Measurements from ENCODE around the gene INSYN2B. TPM values are rescaled to one million over a fixed set of nuclear protein-coding genes. Genes with fewer than 3 reads are reported as not detected.
"Not testable (repeated sequence)": the region's sequence is repeated elsewhere in the genome, so short reads cannot be mapped to it uniquely, and the experiment has no call there.

The INSYN2B gene
- polyA plus RNA-seq, 1 donor (not counting 4 experiments of a cell fraction or from before 2014, with no cell fraction given), result 0.16 TPM

- no peak for TF ChIP-seq EZH2 (IDR thresholded peaks at IDR 0.05; ENCODE audit: low read length)
- TF ChIP-seq, protein P1, sequence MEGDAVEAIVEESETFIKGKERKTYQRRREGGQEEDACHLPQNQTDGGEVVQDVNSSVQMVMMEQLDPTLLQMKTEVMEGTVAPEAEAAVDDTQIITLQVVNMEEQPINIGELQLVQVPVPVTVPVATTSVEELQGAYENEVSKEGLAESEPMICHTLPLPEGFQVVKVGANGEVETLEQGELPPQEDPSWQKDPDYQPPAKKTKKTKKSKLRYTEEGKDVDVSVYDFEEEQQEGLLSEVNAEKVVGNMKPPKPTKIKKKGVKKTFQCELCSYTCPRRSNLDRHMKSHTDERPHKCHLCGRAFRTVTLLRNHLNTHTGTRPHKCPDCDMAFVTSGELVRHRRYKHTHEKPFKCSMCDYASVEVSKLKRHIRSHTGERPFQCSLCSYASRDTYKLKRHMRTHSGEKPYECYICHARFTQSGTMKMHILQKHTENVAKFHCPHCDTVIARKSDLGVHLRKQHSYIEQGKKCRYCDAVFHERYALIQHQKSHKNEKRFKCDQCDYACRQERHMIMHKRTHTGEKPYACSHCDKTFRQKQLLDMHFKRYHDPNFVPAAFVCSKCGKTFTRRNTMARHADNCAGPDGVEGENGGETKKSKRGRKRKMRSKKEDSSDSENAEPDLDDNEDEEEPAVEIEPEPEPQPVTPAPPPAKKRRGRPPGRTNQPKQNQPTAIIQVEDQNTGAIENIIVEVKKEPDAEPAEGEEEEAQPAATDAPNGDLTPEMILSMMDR (optimal IDR thresholded peaks at IDR 0.05 in 1 of 3, IDR thresholded peaks at IDR 0.05 in 1 of 3, conservative IDR thresholded peaks at IDR 0.05 in 1 of 3; ENCODE audit: extremely low read depth in 1 of 3, insufficient read depth in 2 of 3, low read length in 3 of 3), result no peak
- no peak for DNase-seq (ENCODE audit: low read depth, low spot score)
- no peaks in the 10 kb centered on the region for H3K36me3 ChIP-seq (ENCODE audit: control insufficient read depth in 2 of 2, extremely low read depth in 1 of 2, insufficient read depth in 2 of 2, low read length in 2 of 2)
- no peaks in the 10 kb centered on the region for H3K4me1 ChIP-seq (ENCODE audit: control insufficient read depth, extremely low read depth, insufficient read depth, low read length)
- H2AFZ ChIP-seq (ENCODE audit: control insufficient read depth, low read length), result no peak overlapping the region
- H3K27ac ChIP-seq (ENCODE audit: control insufficient read depth, insufficient read depth, low read length), result no peak overlapping the region
- no peaks in the 10 kb centered on the region for H3K79me2 ChIP-seq (ENCODE audit: control insufficient read depth, insufficient read depth, low read length)
- H3K9me1 ChIP-seq (ENCODE audit: control insufficient read depth, extremely low read depth, insufficient read depth, low read length), result no peaks in the 10 kb centered on the region
- H3K4me3 ChIP-seq (ENCODE audit: control insufficient read depth in 2 of 3, extremely low read depth in 1 of 3, insufficient read depth in 2 of 3, low read depth in 1 of 3, low read length in 3 of 3), result no peak overlapping the region
- FAIRE-seq, result no peak
- no peak overlapping the region for H3K4me2 ChIP-seq (ENCODE audit: control insufficient read depth, extremely low read depth, insufficient read depth, low read depth, low read length)
- H4K20me1 ChIP-seq (ENCODE audit: control insufficient read depth, extremely low read depth, insufficient read depth, low read length), result no peaks in the 10 kb centered on the region
- H3K27me3 ChIP-seq (ENCODE audit: control insufficient read depth, extremely low read depth, insufficient read depth, low read length), result no peaks in the 10 kb centered on the region
- H3K9ac ChIP-seq (ENCODE audit: control insufficient read depth, extremely low read depth, insufficient read depth, low read length), result no peak overlapping the region
- H3K9me3 ChIP-seq (ENCODE audit: control insufficient read depth, low read depth, low read length), result no peaks in the 10 kb centered on the region
- dilution Hi-C loops (cut with MboI; ENCODE audit: extremely low pct_ligation_motif_present, low sequenced_read_pairs), result no loop called here
These were observed 142.6 kb downstream of the INSYN2B start for GRCh38 chr5:169837686-169838085.

- no peaks in the 10 kb centered on the region for H3K79me2 ChIP-seq (ENCODE audit: control insufficient read depth, insufficient read depth, low read length)
- dilution Hi-C loops (cut with MboI; ENCODE audit: extremely low pct_ligation_motif_present, low sequenced_read_pairs), result no loop called here
- H2AFZ ChIP-seq (ENCODE audit: control insufficient read depth, low read length), result no peak overlapping the region
- H3K9me1 ChIP-seq (ENCODE audit: control insufficient read depth, extremely low read depth, insufficient read depth, low read length), result no peaks in the 10 kb centered on the region
- no peak overlapping the region for H3K4me2 ChIP-seq (ENCODE audit: control insufficient read depth, extremely low read depth, insufficient read depth, low read depth, low read length)
- no peaks in the 10 kb centered on the region for H3K9me3 ChIP-seq (ENCODE audit: control insufficient read depth, low read depth, low read length)
- no peak for FAIRE-seq
- no peak for TF ChIP-seq EZH2 (IDR thresholded peaks at IDR 0.05; ENCODE audit: low read length)
- TF ChIP-seq, protein P1 (optimal IDR thresholded peaks at IDR 0.05 in 1 of 3, IDR thresholded peaks at IDR 0.05 in 1 of 3, conservative IDR thresholded peaks at IDR 0.05 in 1 of 3; ENCODE audit: extremely low read depth in 1 of 3, insufficient read depth in 2 of 3, low read length in 3 of 3), result no peak
- no peaks in the 10 kb centered on the region for H3K36me3 ChIP-seq (ENCODE audit: control insufficient read depth in 2 of 2, extremely low read depth in 1 of 2, insufficient read depth in 2 of 2, low read length in 2 of 2)
- no peaks in the 10 kb centered on the region for H3K27me3 ChIP-seq (ENCODE audit: control insufficient read depth, extremely low read depth, insufficient read depth, low read length)
- no peak for DNase-seq (ENCODE audit: low read depth, low spot score)
- no peak overlapping the region for H3K4me3 ChIP-seq (ENCODE audit: control insufficient read depth in 2 of 3, extremely low read depth in 1 of 3, insufficient read depth in 2 of 3, low read depth in 1 of 3, low read length in 3 of 3)
- no peaks in the 10 kb centered on the region for H3K4me1 ChIP-seq (ENCODE audit: control insufficient read depth, extremely low read depth, insufficient read depth, low read length)
- no peaks in the 10 kb centered on the region for H4K20me1 ChIP-seq (ENCODE audit: control insufficient read depth, extremely low read depth, insufficient read depth, low read length)
- no peak overlapping the region for H3K9ac ChIP-seq (ENCODE audit: control insufficient read depth, extremely low read depth, insufficient read depth, low read length)
- no peak overlapping the region for H3K27ac ChIP-seq (ENCODE audit: control insufficient read depth, insufficient read depth, low read length)
These were observed 143.3 kb downstream of the INSYN2B start for GRCh38 chr5:169836835-169837536.

- H3K27me3 ChIP-seq (ENCODE audit: control insufficient read depth, extremely low read depth, insufficient read depth, low read length); H3K9ac ChIP-seq (ENCODE audit: control insufficient read depth, extremely low read depth, insufficient read depth, low read length); DNase-seq (ENCODE audit: low read depth, low spot score); H3K9me3 ChIP-seq (ENCODE audit: control insufficient read depth, low read depth, low read length); H3K9me1 ChIP-seq (ENCODE audit: control insufficient read depth, extremely low read depth, insufficient read depth, low read length); H3K36me3 ChIP-seq (ENCODE audit: control insufficient read depth in 2 of 2, extremely low read depth in 1 of 2, insufficient read depth in 2 of 2, low read length in 2 of 2); H2AFZ ChIP-seq (ENCODE audit: control insufficient read depth, low read length); H3K79me2 ChIP-seq (ENCODE audit: control insufficient read depth, insufficient read depth, low read length); FAIRE-seq; H3K27ac ChIP-seq (ENCODE audit: control insufficient read depth, insufficient read depth, low read length); dilution Hi-C loops (cut with MboI; ENCODE audit: extremely low pct_ligation_motif_present, low sequenced_read_pairs); H3K4me1 ChIP-seq (ENCODE audit: control insufficient read depth, extremely low read depth, insufficient read depth, low read length); H3K4me2 ChIP-seq (ENCODE audit: control insufficient read depth, extremely low read depth, insufficient read depth, low read depth, low read length); H4K20me1 ChIP-seq (ENCODE audit: control insufficient read depth, extremely low read depth, insufficient read depth, low read length); H3K4me3 ChIP-seq (ENCODE audit: control insufficient read depth in 2 of 3, extremely low read depth in 1 of 3, insufficient read depth in 2 of 3, low read depth in 1 of 3, low read length in 3 of 3): not testable (repeated sequence)
These were observed 145.8 kb downstream of the INSYN2B start for GRCh38 chr5:169834540-169834939.
